GDM1 (cell line): ENCODE measurements around the gene RARB.

ENCODE experiments used
- DNase-seq: peaks from one replicate; lab custom pipeline; 2025; lab: John Stamatoyannopoulos, UW

Gene RARB

GRCh38 chr3:25508433-25508832, 80.4 kb downstream of the RARB start:
- no peak for DNase-seq

- DNase-seq, result no peak
These were observed 80.8 kb downstream of the RARB start for GRCh38 chr3:25508901-25509300.

GRCh38 chr3:25510797-25511196, 82.7 kb downstream of the RARB start:
- DNase-seq, result no peak

GRCh38 chr3:25511972-25512721, 84.1 kb downstream of the RARB start:
- DNase-seq, result no peak

- DNase-seq, result no peak
These were observed 85.7 kb downstream of the RARB start for GRCh38 chr3:25513642-25514266.

GRCh38 chr3:25515171-25515570, 87.1 kb downstream of the RARB start:
- DNase-seq, result no peak

GRCh38 chr3:25520926-25521559, 93.0 kb downstream of the RARB start:
- DNase-seq, result no peak

- DNase-seq, result no peak
These were observed 99.3 kb downstream of the RARB start for GRCh38 chr3:25527336-25527735.

GRCh38 chr3:25527801-25528200, 99.7 kb downstream of the RARB start:
- DNase-seq, result no peak

GRCh38 chr3:25531971-25532370, 103.9 kb downstream of the RARB start:
- DNase-seq, result no peak

GRCh38 chr3:25532431-25533162, 104.5 kb downstream of the RARB start:
- no peak for DNase-seq

GRCh38 chr3:25533399-25533798, 105.3 kb downstream of the RARB start:
- no peak for DNase-seq

- DNase-seq, result no peak
These were observed 105.9 kb downstream of the RARB start for GRCh38 chr3:25534007-25534406.

GRCh38 chr3:25536521-25537391, 108.7 kb downstream of the RARB start:
- no peak for DNase-seq

GRCh38 chr3:25537516-25537915, 109.5 kb downstream of the RARB start:
- no peak for DNase-seq

- no peak for DNase-seq
These were observed 112.2 kb downstream of the RARB start for GRCh38 chr3:25540273-25540672.

- no peak for DNase-seq
These were observed 114.5 kb downstream of the RARB start for GRCh38 chr3:25542492-25543039.

- DNase-seq, result no peak
These were observed 119.0 kb downstream of the RARB start for GRCh38 chr3:25547103-25547502.

- DNase-seq, result no peak
These were observed 120.0 kb downstream of the RARB start for GRCh38 chr3:25547943-25548674.

- DNase-seq, result no peak
These were observed 120.8 kb downstream of the RARB start for GRCh38 chr3:25548836-25549235.

GRCh38 chr3:25552251-25552650, 124.2 kb downstream of the RARB start:
- DNase-seq, result no peak
